ENCODE measurements around the gene TUBG1.
A peak's percentile ranks its signal among the peaks of the same experiment; 100 is the strongest.
"Not testable (repeated sequence)": the region's sequence is repeated elsewhere in the genome, so short reads cannot be mapped to it uniquely, and the experiment has no call there.

Gene TUBG1

GRCh38 chr17:42578282-42578869 is 31.1 kb upstream of the TUBG1 start:
- no peak for FAIRE-seq
- DNase-seq (ENCODE audit: low spot score), result peak; percentile 86

GRCh38 chr17:42579794-42580551 is 29.5 kb upstream of the TUBG1 start:
- no peak for FAIRE-seq

GRCh38 chr17:42581744-42582270 is 27.7 kb upstream of the TUBG1 start:
- DNase-seq (ENCODE audit: low spot score), result no peak
- FAIRE-seq, result no peak

More at GRCh38 chr17:42579794-42580551, 29.5 kb upstream of the TUBG1 start:
- DNase-seq (ENCODE audit: low spot score), result no peak

GRCh38 chr17:42584880-42585279 is 24.6 kb upstream of the TUBG1 start:
- FAIRE-seq, result no peak
- DNase-seq (ENCODE audit: low spot score), result no peak

GRCh38 chr17:42585353-42585752 is 24.1 kb upstream of the TUBG1 start:
- FAIRE-seq (no peak), DNase-seq (ENCODE audit: low spot score) (no peak)

GRCh38 chr17:42586514-42587230 is 22.8 kb upstream of the TUBG1 start:
- FAIRE-seq (no peak), DNase-seq (ENCODE audit: low spot score) (no peak)

- FAIRE-seq (no peak), DNase-seq (ENCODE audit: low spot score) (no peak)
Measured at GRCh38 chr17:42590886-42591285, 18.6 kb upstream of the TUBG1 start.

- DNase-seq (ENCODE audit: low spot score) (no peak), FAIRE-seq (no peak)
Measured at GRCh38 chr17:42591411-42591810, 18.1 kb upstream of the TUBG1 start.

GRCh38 chr17:42596386-42596785 is 13.1 kb upstream of the TUBG1 start:
- no peak for DNase-seq (ENCODE audit: low spot score)
- FAIRE-seq, result no peak

- no peak for DNase-seq (ENCODE audit: low spot score)
- no peak for FAIRE-seq
Measured at GRCh38 chr17:42598905-42599304, 10.6 kb upstream of the TUBG1 start.

- FAIRE-seq, result no peak
- no peak for DNase-seq (ENCODE audit: low spot score)
Measured at GRCh38 chr17:42603318-42603717, 6.2 kb upstream of the TUBG1 start.

GRCh38 chr17:42607769-42608168 is 1.7 kb upstream of the TUBG1 start:
- DNase-seq (ENCODE audit: low spot score), result no peak
- no peak for FAIRE-seq

- peak; percentile 9 for DNase-seq (ENCODE audit: low spot score)
Measured at GRCh38 chr17:42608305-42609181, 940 bp upstream of the TUBG1 start.

GRCh38 chr17:42609814-42610801 is 625 bp downstream of the TUBG1 start:
- not testable (repeated sequence) for DNase-seq (ENCODE audit: low spot score)
- peak; percentile 69 for FAIRE-seq

More at GRCh38 chr17:42608305-42609181, 940 bp upstream of the TUBG1 start:
- FAIRE-seq, result no peak

GRCh38 chr17:42612013-42612412 is 2.5 kb downstream of the TUBG1 start:
- FAIRE-seq, result no peak
- DNase-seq (ENCODE audit: low spot score), result no peak

- DNase-seq (ENCODE audit: low spot score) (no peak), FAIRE-seq (no peak)
Measured at GRCh38 chr17:42613699-42614295, 4.3 kb downstream of the TUBG1 start.

- FAIRE-seq, result no peak
- no peak for DNase-seq (ENCODE audit: low spot score)
Measured at GRCh38 chr17:42617956-42618431, 8.5 kb downstream of the TUBG1 start.

GRCh38 chr17:42618442-42619150 is 9.1 kb downstream of the TUBG1 start:
- DNase-seq (ENCODE audit: low spot score) (peak; percentile 37), FAIRE-seq (no peak)

- not testable (repeated sequence) for FAIRE-seq; DNase-seq (ENCODE audit: low spot score)
Measured at GRCh38 chr17:42621987-42622386, 12.5 kb downstream of the TUBG1 start.

Measured in urothelium cell line (cell line).